GM23248 (cell line): ENCODE data around the gene RTP1. TPM values are rescaled to one million over a fixed set of nuclear protein-coding genes. Genes with fewer than 3 reads are reported as not detected.

ENCODE experiments used
- DNase-seq: peaks from one replicate; pipeline ENCODE4 v3.0.0-alpha.2; 2015
- H2AFZ ChIP-seq: fragments of 200-600 bp; sonication (generic); 2 replicates; pipeline ENCODE4 v1.6.1; 2016; ENCODE audit warnings: antibody characterized with exemption
- H3F3A ChIP-seq: fragments of 200-600 bp; sonication (generic); 2 replicates; pipeline ENCODE4 v1.6.1; 2016; ENCODE audit warnings: mild to moderate bottlenecking, antibody characterized with exemption, mixed run types; ENCODE audit not compliant: insufficient read depth
- H3K27ac ChIP-seq: fragments of 200-600 bp; sonication (generic); 2 replicates; pipeline ENCODE4 v1.5.1; 2016; ENCODE audit warnings: mild to moderate bottlenecking
- H3K27me3 ChIP-seq: fragments of 200-600 bp; sonication (generic); replicated peaks from 2 replicates; pipeline ENCODE4 v1.6.1; 2016; ENCODE audit warnings: mild to moderate bottlenecking; ENCODE audit not compliant: insufficient read depth
- H3K36me3 ChIP-seq: fragments of 200-600 bp; sonication (generic); 2 replicates; pipeline ENCODE4 v1.6.1; 2016; ENCODE audit warnings: low read depth, mild to moderate bottlenecking
- H3K4me1 ChIP-seq: fragments of 200-600 bp; sonication (generic); 2 replicates; pipeline ENCODE4 v1.6.1; 2016; ENCODE audit warnings: mild to moderate bottlenecking; ENCODE audit not compliant: insufficient read depth
- H3K4me2 ChIP-seq: fragments of 200-600 bp; sonication (generic); one replicate; pipeline ENCODE4 v1.6.1; 2016; ENCODE audit warnings: mild to moderate bottlenecking; ENCODE audit not compliant: unreplicated experiment
- H3K4me3 ChIP-seq: fragments of 200-600 bp; sonication (generic); 2 replicates; pipeline ENCODE4 v1.5.1; 2016; ENCODE audit warnings: mild to moderate bottlenecking
- H3K79me2 ChIP-seq: fragments of 200-600 bp; sonication (generic); 2 replicates; pipeline ENCODE4 v1.6.1; 2016; ENCODE audit warnings: mild to moderate bottlenecking; ENCODE audit not compliant: insufficient read depth
- H3K9ac ChIP-seq: fragments of 200-600 bp; sonication (generic); 2 replicates; pipeline ENCODE4 v1.6.1; 2016; ENCODE audit warnings: mild to moderate bottlenecking
- H3K9me2 ChIP-seq: fragments of 200-600 bp; sonication (generic); 2 replicates; pipeline ENCODE4 v1.6.1; 2016; ENCODE audit warnings: mixed run types, mild to moderate bottlenecking, moderate library complexity; ENCODE audit not compliant: insufficient read depth
- H3K9me3 ChIP-seq: fragments of 200-600 bp; sonication (generic); one replicate; pipeline ENCODE4 v1.6.1; 2017; ENCODE audit warnings: low read depth
- H4K20me1 ChIP-seq: fragments of 200-600 bp; sonication (generic); 2 replicates; pipeline ENCODE4 v1.6.0; 2016; ENCODE audit not compliant: insufficient read depth
- EZH2 ChIP-seq: fragments of 200-600 bp; sonication (generic); IDR thresholded peaks from 2 replicates; pipeline ENCODE4 v1.6.1; 2018; ENCODE audit warnings: antibody characterized with exemption, mild to moderate bottlenecking; ENCODE audit not compliant: insufficient read depth, poor library complexity, severe bottlenecking
- EZH2phosphoT487 ChIP-seq: fragments of 200-600 bp; sonication (generic); IDR thresholded peaks from 2 replicates; pipeline ENCODE4 v1.6.1; 2018; ENCODE audit warnings: antibody characterized with exemption, moderate library complexity, mild to moderate bottlenecking, low read depth; ENCODE audit not compliant: insufficient read depth
- WGBS, 2 experiments: methylation state at CpG; one replicate each; pipeline ENCODE4 v1.1.6; 2015 to 2017; ENCODE audit warnings: low lambda C conversion rate in 2 of 2, low coverage in 1 of 2; ENCODE audit errors: missing lambda C conversion rate in 2 of 2; 5-methylcytosine and 5-hydroxymethylcytosine counted together
- in situ Hi-C: fragments of 300-500 bp; cut with MboI; formaldehyde crosslinking; loops from 2 replicates; pipeline ENCODE4 v1.15.0; 2020
- polyA plus RNA-seq: library from polyadenylated mRNA; unstranded; fragments of >200 nt; fragmentation: Nextera tagmentation; extraction: Ambion mirVana; gene quantifications from 2 replicates; pipeline ENCODE4 v1.2.1, GENCODE V29; 2016
- total RNA-seq: library from RNA; depleted of rRNA; stranded (reverse); fragments of >200 nt; shearing (Covaris generic); gene quantifications from 2 replicates; pipeline ENCODE4 v1.2.3, GENCODE V29; 2014

RTP1 gene
- total and polyA plus RNA-seq, 2 experiments from 2014 or later: not detected

GRCh38 chr3:187162265-187162953, 34.9 kb upstream of the RTP1 start:
- Histone ChIP-seq H3K9me2 (no peaks in the 10 kb centered on the region), H3K4me3 (no peak overlapping the region), H3K4me2 (no peak overlapping the region), H3K27me3 (peaks cover 33% of the 10 kb centered on the region; the same call in 1 of the 2 replicates), H2AFZ (no peak overlapping the region), H3K79me2 (no peaks in the 10 kb centered on the region), H3F3A (no peaks in the 10 kb centered on the region), H3K4me1 (no peaks in the 10 kb centered on the region), H3K9ac (no peak overlapping the region), H3K27ac (no peak overlapping the region), H4K20me1 (no peaks in the 10 kb centered on the region), H3K36me3 (no peaks in the 10 kb centered on the region), H3K9me3 (no peaks in the 10 kb centered on the region)
- WGBS, 2 experiments: 45 to 50% methylated on average over 6 of the region's 6 CpGs
- TF ChIP-seq EZH2 (no peak), EZH2phosphoT487 (no peak)
- no peak for DNase-seq
- in situ Hi-C loops: no loop called here

- no peak overlapping the region for H3K9ac ChIP-seq
- WGBS, 2 experiments: 0% methylated on average over 3 of the region's 3 CpGs
- no peaks in the 10 kb centered on the region for H3K36me3 ChIP-seq
- in situ Hi-C loops: no loop called here
- H3K27me3 ChIP-seq: peaks cover 29% of the 10 kb centered on the region; the same call in 1 of the 2 replicates
- H3K4me2 ChIP-seq: no peak overlapping the region
- H3K79me2 ChIP-seq: no peaks in the 10 kb centered on the region
- H3F3A ChIP-seq: no peaks in the 10 kb centered on the region
- H3K4me1 ChIP-seq: peaks cover 8% of the 10 kb centered on the region
- H3K27ac ChIP-seq: no peak overlapping the region
- TF ChIP-seq EZH2phosphoT487: no peak
- TF ChIP-seq EZH2: no peak
- H3K9me2 ChIP-seq: no peaks in the 10 kb centered on the region
- H2AFZ ChIP-seq: no peak overlapping the region
- H3K4me3 ChIP-seq: no peak overlapping the region
- H4K20me1 ChIP-seq: no peaks in the 10 kb centered on the region
- peak; percentile 67 for DNase-seq
- H3K9me3 ChIP-seq: no peaks in the 10 kb centered on the region
Measured at GRCh38 chr3:187165144-187165543, 32.1 kb upstream of the RTP1 start.

GRCh38 chr3:187166750-187167149, 30.5 kb upstream of the RTP1 start:
- in situ Hi-C loops: no loop called here
- H2AFZ ChIP-seq: no peak overlapping the region
- TF ChIP-seq EZH2 (no peak), EZH2phosphoT487 (no peak)

GRCh38 chr3:187167777-187168176, 29.5 kb upstream of the RTP1 start:
- Histone ChIP-seq H3K4me3 (no peak overlapping the region), H4K20me1 (no peaks in the 10 kb centered on the region), H2AFZ (no peak overlapping the region), H3K36me3 (no peaks in the 10 kb centered on the region), H3K9me3 (no peaks in the 10 kb centered on the region), H3F3A (no peaks in the 10 kb centered on the region), H3K4me2 (no peak overlapping the region), H3K4me1 (peaks cover 14% of the 10 kb centered on the region), H3K27me3 (0 out of 2 replicates have a peak, but pooled peaks cover 5% of the 10 kb centered on the region), H3K9me2 (no peaks in the 10 kb centered on the region), H3K79me2 (no peaks in the 10 kb centered on the region), H3K27ac (no peak overlapping the region), H3K9ac (no peak overlapping the region)
- TF ChIP-seq EZH2phosphoT487 (no peak), EZH2 (no peak)
- DNase-seq: peak; percentile 8
- in situ Hi-C loops: no loop called here
- WGBS, 2 experiments: 50 to 54% methylated on average over 5 of the region's 5 CpGs

More at GRCh38 chr3:187166750-187167149, 30.5 kb upstream of the RTP1 start:
- 78 to 79% methylated on average over 8 of the region's 8 CpGs for WGBS, 2 experiments
- Histone ChIP-seq H3K4me3 (no peak overlapping the region), H3K9me3 (no peaks in the 10 kb centered on the region), H3K9me2 (no peaks in the 10 kb centered on the region), H3F3A (no peaks in the 10 kb centered on the region), H3K9ac (no peak overlapping the region), H3K36me3 (no peaks in the 10 kb centered on the region), H3K27me3 (peaks cover 13% of the 10 kb centered on the region; the same call in 1 of the 2 replicates), H4K20me1 (no peaks in the 10 kb centered on the region), H3K27ac (no peak overlapping the region), H3K79me2 (no peaks in the 10 kb centered on the region), H3K4me2 (no peak overlapping the region), H3K4me1 (peaks cover 14% of the 10 kb centered on the region)
- no peak for DNase-seq
